Choroid plexus epithelial cell (primary cell): ENCODE data around the gene MYH15.
A peak's percentile ranks its signal among the peaks of the same experiment; 100 is the strongest.

Source experiments
- DNase-seq: peaks from one replicate; pipeline ENCODE4 v3.0.0-alpha.2; 2010; ENCODE audit warnings: low read depth
- H3K4me3 ChIP-seq: 2 replicates; pipeline ENCODE4 v1.5.1; 2011; ENCODE audit warnings: low read depth, mild to moderate bottlenecking, control low read depth, low read length, moderate library complexity
- TF ChIP-seq, protein P1 (sequence below): conservative IDR thresholded peaks from 2 replicates; pipeline ENCODE4 v1.5.1; 2011; ENCODE audit warnings: low read depth, mild to moderate bottlenecking, control low read depth, inconsistent platforms, low read length, moderate library complexity

Gene MYH15

DNA sequence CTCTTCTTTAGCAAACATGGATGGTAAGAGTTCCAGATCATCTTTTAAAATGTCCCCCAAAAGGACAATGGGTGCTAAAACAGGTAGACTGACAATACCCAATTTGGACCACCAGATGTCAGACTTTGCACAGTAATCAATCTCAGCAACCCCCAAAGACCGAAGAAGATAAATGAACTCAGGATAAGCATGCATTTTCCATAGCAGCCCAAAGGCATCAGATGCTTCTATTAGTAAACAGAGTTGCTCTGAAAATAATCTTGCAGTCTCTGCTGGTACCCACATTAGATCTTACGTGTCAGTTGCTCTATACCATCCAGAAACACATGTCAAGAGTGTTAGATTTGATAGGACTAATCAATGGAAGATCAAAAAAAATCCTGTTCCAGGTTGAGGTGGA is 20.6 kb downstream of the MYH15 start:
- H3K4me3 ChIP-seq, result no peak overlapping the region
- DNase-seq, result peak; percentile 78
- TF ChIP-seq, protein P1, sequence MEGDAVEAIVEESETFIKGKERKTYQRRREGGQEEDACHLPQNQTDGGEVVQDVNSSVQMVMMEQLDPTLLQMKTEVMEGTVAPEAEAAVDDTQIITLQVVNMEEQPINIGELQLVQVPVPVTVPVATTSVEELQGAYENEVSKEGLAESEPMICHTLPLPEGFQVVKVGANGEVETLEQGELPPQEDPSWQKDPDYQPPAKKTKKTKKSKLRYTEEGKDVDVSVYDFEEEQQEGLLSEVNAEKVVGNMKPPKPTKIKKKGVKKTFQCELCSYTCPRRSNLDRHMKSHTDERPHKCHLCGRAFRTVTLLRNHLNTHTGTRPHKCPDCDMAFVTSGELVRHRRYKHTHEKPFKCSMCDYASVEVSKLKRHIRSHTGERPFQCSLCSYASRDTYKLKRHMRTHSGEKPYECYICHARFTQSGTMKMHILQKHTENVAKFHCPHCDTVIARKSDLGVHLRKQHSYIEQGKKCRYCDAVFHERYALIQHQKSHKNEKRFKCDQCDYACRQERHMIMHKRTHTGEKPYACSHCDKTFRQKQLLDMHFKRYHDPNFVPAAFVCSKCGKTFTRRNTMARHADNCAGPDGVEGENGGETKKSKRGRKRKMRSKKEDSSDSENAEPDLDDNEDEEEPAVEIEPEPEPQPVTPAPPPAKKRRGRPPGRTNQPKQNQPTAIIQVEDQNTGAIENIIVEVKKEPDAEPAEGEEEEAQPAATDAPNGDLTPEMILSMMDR, result peak; percentile 78

DNA sequence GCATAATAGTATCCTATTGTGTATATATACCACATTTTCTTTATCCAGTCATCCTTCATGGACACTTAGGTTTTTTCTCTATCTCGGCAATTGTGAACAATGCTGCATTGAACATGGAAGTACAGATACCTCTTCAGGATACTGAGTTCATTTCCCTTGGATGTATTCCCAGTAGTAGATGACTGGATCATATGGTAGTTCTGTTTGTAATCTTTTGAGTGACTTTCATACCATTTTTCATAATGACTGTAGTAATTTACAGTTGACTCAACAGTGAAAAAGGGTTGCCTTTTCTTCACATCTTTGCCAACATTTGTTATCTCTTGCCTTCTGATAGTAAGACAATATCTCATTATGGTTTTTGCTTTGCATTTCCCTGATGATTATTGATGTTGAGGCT is 21.8 kb downstream of the MYH15 start:
- peak; percentile 28 for DNase-seq
- no peak overlapping the region for H3K4me3 ChIP-seq
- TF ChIP-seq, protein P1, result no peak

DNA sequence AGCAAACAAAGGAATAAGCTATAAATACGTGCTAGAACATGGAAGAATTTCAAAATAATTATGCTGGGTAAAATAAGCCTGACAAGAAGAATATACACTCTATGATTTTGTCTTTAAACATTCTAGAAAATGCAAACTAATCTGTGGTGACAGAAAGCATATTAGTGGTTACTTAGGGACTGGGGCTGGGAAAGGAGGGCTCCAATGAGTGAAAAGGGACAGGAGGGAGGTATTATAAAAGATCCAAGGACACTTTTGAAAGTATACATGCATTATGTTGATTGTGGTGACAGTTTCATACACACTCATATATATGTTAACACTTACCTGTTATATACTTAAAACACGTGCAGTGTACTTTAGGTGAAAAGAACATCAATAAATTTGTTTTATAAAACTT is 23.0 kb downstream of the MYH15 start:
- TF ChIP-seq, protein P1, result no peak
- DNase-seq, result no peak

DNA sequence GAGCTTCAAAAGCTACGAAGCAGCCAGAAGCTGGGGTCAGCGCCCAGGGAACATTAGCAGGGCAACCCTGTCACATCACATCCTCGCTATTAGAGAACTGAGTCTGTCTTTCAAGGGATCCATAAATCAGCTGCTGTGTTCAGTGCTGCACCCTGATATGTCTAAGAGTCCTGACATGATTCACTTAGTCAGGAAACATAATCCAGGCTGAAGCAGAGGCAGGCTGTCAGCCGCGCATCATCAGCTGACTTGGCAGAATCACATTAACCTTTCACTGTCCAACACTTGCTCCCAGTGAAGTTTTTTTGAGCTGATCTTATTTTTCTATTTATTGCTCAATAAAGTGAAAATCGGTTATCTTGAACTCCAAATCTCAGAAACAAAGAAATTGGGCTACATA is 23.5 kb downstream of the MYH15 start:
- DNase-seq, result peak; percentile 80
- no peak overlapping the region for H3K4me3 ChIP-seq
- TF ChIP-seq, protein P1, result no peak

More for the DNA sequence above, 23.0 kb downstream of the MYH15 start:
- H3K4me3 ChIP-seq, result no peak overlapping the region

DNA sequence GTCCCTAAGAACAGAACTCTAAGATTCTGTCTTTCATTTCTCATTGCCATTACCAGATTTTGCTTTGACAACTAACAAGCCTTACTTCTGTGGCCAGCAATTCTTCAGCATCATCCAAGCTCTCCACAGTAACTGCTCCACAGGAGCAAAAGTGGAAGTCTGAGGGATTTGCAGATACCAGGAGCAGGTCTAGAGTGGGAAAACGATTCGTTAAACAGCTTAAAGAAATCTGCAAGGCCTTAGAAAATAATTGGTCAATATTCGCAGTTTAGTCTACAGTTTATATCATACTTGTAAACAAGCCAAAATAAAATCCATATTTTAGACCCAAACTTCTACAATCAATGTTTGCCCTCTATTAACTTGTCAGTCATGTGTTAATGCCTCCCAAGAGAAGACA is 24.1 kb downstream of the MYH15 start:
- DNase-seq, result no peak
- H3K4me3 ChIP-seq, result no peak overlapping the region
- TF ChIP-seq, protein P1, result no peak

DNA sequence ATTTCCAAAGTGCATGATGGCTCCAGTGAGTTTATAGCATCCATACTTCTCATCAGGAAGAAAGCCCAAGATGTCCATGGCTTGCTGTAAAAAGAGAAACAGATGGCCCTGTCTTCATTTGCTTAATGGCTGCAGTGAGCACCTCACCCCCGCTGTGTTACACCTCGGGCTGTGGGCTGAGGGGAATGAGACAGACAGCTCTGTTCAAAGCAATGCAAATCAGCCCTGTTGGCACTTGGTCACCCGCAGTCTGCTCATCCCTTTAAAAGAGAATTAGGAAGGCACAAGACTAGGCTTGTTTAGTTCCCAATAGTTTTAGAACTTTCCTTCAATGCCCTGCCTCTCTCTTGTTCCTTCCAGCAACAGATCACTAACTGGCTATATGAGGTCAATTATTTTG is 25.2 kb downstream of the MYH15 start:
- DNase-seq, result no peak
- TF ChIP-seq, protein P1, result no peak
- H3K4me3 ChIP-seq, result no peak overlapping the region

DNA sequence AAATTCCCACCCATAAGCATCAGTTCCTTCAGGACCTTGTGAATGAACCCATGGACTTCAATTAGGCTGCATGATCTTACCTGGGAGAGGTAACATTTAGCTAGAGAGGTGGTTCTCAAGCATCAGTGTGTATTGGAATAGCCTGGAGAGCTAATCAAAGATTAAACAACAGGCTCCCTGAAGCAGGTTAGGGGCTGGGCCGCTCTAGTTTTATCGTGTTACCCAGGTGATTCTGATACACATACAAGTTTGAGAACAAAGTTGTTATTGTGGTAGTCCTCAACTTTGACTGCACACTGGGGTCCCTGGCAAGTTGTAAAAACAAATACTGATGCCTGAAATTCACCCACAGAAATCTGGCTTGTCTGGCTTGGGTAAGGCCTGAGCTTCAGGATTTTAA is 31.2 kb downstream of the MYH15 start:
- no peak for DNase-seq
- no peak overlapping the region for H3K4me3 ChIP-seq
- TF ChIP-seq, protein P1, result no peak
